Measurements from ENCODE around the gene GPAT2. TPM values are rescaled to one million over a fixed set of nuclear protein-coding genes. Genes with fewer than 3 reads are reported as not detected.
"Not testable (repeated sequence)": the region's sequence is repeated elsewhere in the genome, so short reads cannot be mapped to it uniquely, and the experiment has no call there.

Gene GPAT2
- total and polyA plus RNA-seq, 2 donors (not counting 1 experiment from before 2014, with no cell fraction given), result 3.6 to 11.7 TPM

- H3K4me3 ChIP-seq (ENCODE audit: control extremely low read depth in 1 of 5, extremely low read depth in 1 of 5, insufficient read depth in 1 of 5, low read depth in 2 of 5, low read length in 4 of 5); H3K9ac ChIP-seq (ENCODE audit: low read length); H3K27ac Mint-ChIP-seq; H3K4me1 Mint-ChIP-seq; CTCF ChIA-PET; H3K4me3 Mint-ChIP-seq; ATAC-seq (ENCODE audit: low read depth); H2AFZ ChIP-seq (ENCODE audit: insufficient read depth, low read depth, low read length, poor library complexity, severe bottlenecking); H3K36me3 ChIP-seq (replicated peaks in 1 of 2; ENCODE audit: control extremely low read depth in 1 of 2, control insufficient read depth in 1 of 2, extremely low read depth in 1 of 2, insufficient read depth in 2 of 2, low read length in 1 of 2); H3K27me3 ChIP-seq (replicated peaks in 1 of 4; ENCODE audit: control extremely low read depth in 1 of 4, control insufficient read depth in 3 of 4, insufficient read depth in 4 of 4, low read length in 3 of 4); intact Hi-C loops (cut with micrococcal nuclease); H3K79me2 ChIP-seq (ENCODE audit: control insufficient read depth, insufficient read depth, low read length); H3K27me3 Mint-ChIP-seq; H4K20me1 ChIP-seq (ENCODE audit: control insufficient read depth, insufficient read depth, low read length, poor library complexity, severe bottlenecking); DNase-seq; H3K9me3 ChIP-seq (ENCODE audit: control extremely low read depth in 1 of 3, control insufficient read depth in 2 of 3, insufficient read depth in 1 of 3, low read length in 2 of 3); H3K4me2 ChIP-seq (replicated peaks; ENCODE audit: low read depth, low read length, poor library complexity, severe bottlenecking); H3K27ac ChIP-seq (ENCODE audit: low read length in 2 of 2); POLR2A ChIA-PET; H3K4me1 ChIP-seq (ENCODE audit: control insufficient read depth in 2 of 2, insufficient read depth in 2 of 2, low read length in 2 of 2): not testable (repeated sequence)
- WGBS (ENCODE audit: insufficient coverage), result 96% methylated on average over 12 of the region's 16 CpGs
- H3K9me3 Mint-ChIP-seq (ENCODE audit: insufficient read depth), result peaks cover 10% of the 10 kb centered on the region
These were observed 36.6 kb upstream of the GPAT2 start for GRCh38 chr2:96071087-96071976.

- H3K27ac Mint-ChIP-seq; POLR2A ChIA-PET; intact Hi-C loops (cut with micrococcal nuclease): not testable (repeated sequence)
These were observed 35.6 kb upstream of the GPAT2 start for GRCh38 chr2:96070351-96070750.

GRCh38 chr2:96069878-96070277 lies 35.2 kb upstream of the GPAT2 start:
- H3K27me3 Mint-ChIP-seq; DNase-seq; H3K36me3 ChIP-seq (replicated peaks in 1 of 2; ENCODE audit: control extremely low read depth in 1 of 2, control insufficient read depth in 1 of 2, extremely low read depth in 1 of 2, insufficient read depth in 2 of 2, low read length in 1 of 2); H3K79me2 ChIP-seq (ENCODE audit: control insufficient read depth, insufficient read depth, low read length); ATAC-seq (ENCODE audit: low read depth); H3K9me3 ChIP-seq (ENCODE audit: control extremely low read depth in 1 of 3, control insufficient read depth in 2 of 3, insufficient read depth in 1 of 3, low read length in 2 of 3); H3K4me1 ChIP-seq (ENCODE audit: control insufficient read depth in 2 of 2, insufficient read depth in 2 of 2, low read length in 2 of 2); H3K4me2 ChIP-seq (replicated peaks; ENCODE audit: low read depth, low read length, poor library complexity, severe bottlenecking); H3K27me3 ChIP-seq (replicated peaks in 1 of 4; ENCODE audit: control extremely low read depth in 1 of 4, control insufficient read depth in 3 of 4, insufficient read depth in 4 of 4, low read length in 3 of 4); H3K4me1 Mint-ChIP-seq; H4K20me1 ChIP-seq (ENCODE audit: control insufficient read depth, insufficient read depth, low read length, poor library complexity, severe bottlenecking); intact Hi-C loops (cut with micrococcal nuclease); H3K4me3 ChIP-seq (ENCODE audit: control extremely low read depth in 1 of 5, extremely low read depth in 1 of 5, insufficient read depth in 1 of 5, low read depth in 2 of 5, low read length in 4 of 5); H3K27ac ChIP-seq (ENCODE audit: low read length in 2 of 2); CTCF ChIA-PET; POLR2A ChIA-PET; H3K9me3 Mint-ChIP-seq (ENCODE audit: insufficient read depth); H3K27ac Mint-ChIP-seq; H2AFZ ChIP-seq (ENCODE audit: insufficient read depth, low read depth, low read length, poor library complexity, severe bottlenecking); H3K9ac ChIP-seq (ENCODE audit: low read length); H3K4me3 Mint-ChIP-seq: not testable (repeated sequence)
- 25% methylated on average over 1 of the region's 8 CpGs for WGBS (ENCODE audit: insufficient coverage)

More at GRCh38 chr2:96070351-96070750, 35.6 kb upstream of the GPAT2 start:
- H3K27me3 ChIP-seq (replicated peaks in 1 of 4; ENCODE audit: control extremely low read depth in 1 of 4, control insufficient read depth in 3 of 4, insufficient read depth in 4 of 4, low read length in 3 of 4); H3K4me2 ChIP-seq (replicated peaks; ENCODE audit: low read depth, low read length, poor library complexity, severe bottlenecking); H3K79me2 ChIP-seq (ENCODE audit: control insufficient read depth, insufficient read depth, low read length); CTCF ChIA-PET; H3K36me3 ChIP-seq (replicated peaks in 1 of 2; ENCODE audit: control extremely low read depth in 1 of 2, control insufficient read depth in 1 of 2, extremely low read depth in 1 of 2, insufficient read depth in 2 of 2, low read length in 1 of 2); H3K27me3 Mint-ChIP-seq; H3K9me3 Mint-ChIP-seq (ENCODE audit: insufficient read depth); H3K9ac ChIP-seq (ENCODE audit: low read length); DNase-seq; H3K27ac ChIP-seq (ENCODE audit: low read length in 2 of 2); H3K4me3 Mint-ChIP-seq; H3K4me3 ChIP-seq (ENCODE audit: control extremely low read depth in 1 of 5, extremely low read depth in 1 of 5, insufficient read depth in 1 of 5, low read depth in 2 of 5, low read length in 4 of 5); ATAC-seq (ENCODE audit: low read depth); H2AFZ ChIP-seq (ENCODE audit: insufficient read depth, low read depth, low read length, poor library complexity, severe bottlenecking); H3K4me1 ChIP-seq (ENCODE audit: control insufficient read depth in 2 of 2, insufficient read depth in 2 of 2, low read length in 2 of 2); H3K9me3 ChIP-seq (ENCODE audit: control extremely low read depth in 1 of 3, control insufficient read depth in 2 of 3, insufficient read depth in 1 of 3, low read length in 2 of 3); H4K20me1 ChIP-seq (ENCODE audit: control insufficient read depth, insufficient read depth, low read length, poor library complexity, severe bottlenecking); H3K4me1 Mint-ChIP-seq: not testable (repeated sequence)
- WGBS (ENCODE audit: insufficient coverage), result 88% methylated on average over 2 of the region's 5 CpGs

- H3K36me3 ChIP-seq (replicated peaks in 1 of 2; ENCODE audit: control extremely low read depth in 1 of 2, control insufficient read depth in 1 of 2, extremely low read depth in 1 of 2, insufficient read depth in 2 of 2, low read length in 1 of 2); H3K27ac ChIP-seq (ENCODE audit: low read length in 2 of 2); H3K4me2 ChIP-seq (replicated peaks; ENCODE audit: low read depth, low read length, poor library complexity, severe bottlenecking); H3K4me1 Mint-ChIP-seq; H3K9me3 ChIP-seq (ENCODE audit: control extremely low read depth in 1 of 3, control insufficient read depth in 2 of 3, insufficient read depth in 1 of 3, low read length in 2 of 3); H3K4me3 Mint-ChIP-seq; H3K9me3 Mint-ChIP-seq (ENCODE audit: insufficient read depth); H3K4me1 ChIP-seq (ENCODE audit: control insufficient read depth in 2 of 2, insufficient read depth in 2 of 2, low read length in 2 of 2); H3K4me3 ChIP-seq (ENCODE audit: control extremely low read depth in 1 of 5, extremely low read depth in 1 of 5, insufficient read depth in 1 of 5, low read depth in 2 of 5, low read length in 4 of 5); DNase-seq; H3K27me3 ChIP-seq (replicated peaks in 1 of 4; ENCODE audit: control extremely low read depth in 1 of 4, control insufficient read depth in 3 of 4, insufficient read depth in 4 of 4, low read length in 3 of 4); H3K9ac ChIP-seq (ENCODE audit: low read length); H3K79me2 ChIP-seq (ENCODE audit: control insufficient read depth, insufficient read depth, low read length); H3K27me3 Mint-ChIP-seq; H2AFZ ChIP-seq (ENCODE audit: insufficient read depth, low read depth, low read length, poor library complexity, severe bottlenecking); intact Hi-C loops (cut with micrococcal nuclease); ATAC-seq (ENCODE audit: low read depth); CTCF ChIA-PET; H4K20me1 ChIP-seq (ENCODE audit: control insufficient read depth, insufficient read depth, low read length, poor library complexity, severe bottlenecking); POLR2A ChIA-PET; H3K27ac Mint-ChIP-seq: not testable (repeated sequence)
- 82% methylated on average over 6 of the region's 9 CpGs for WGBS (ENCODE audit: insufficient coverage)
These were observed 33.3 kb upstream of the GPAT2 start for GRCh38 chr2:96067902-96068581.
